Uterine smooth muscle cell (primary cell): ENCODE measurements around the gene IVNS1ABP. TPM values are rescaled to one million over a fixed set of nuclear protein-coding genes. Genes with fewer than 3 reads are reported as not detected.

Experiments used
- total RNA-seq: library from RNA; depleted of rRNA; stranded (reverse); fragments of >200 nt; gene quantifications from 2 replicates; pipeline ENCODE4 v1.2.3, GENCODE V29; 2014

IVNS1ABP gene
- 47.8 and 50.0 TPM in 2 replicates for total RNA-seq

DNA sequence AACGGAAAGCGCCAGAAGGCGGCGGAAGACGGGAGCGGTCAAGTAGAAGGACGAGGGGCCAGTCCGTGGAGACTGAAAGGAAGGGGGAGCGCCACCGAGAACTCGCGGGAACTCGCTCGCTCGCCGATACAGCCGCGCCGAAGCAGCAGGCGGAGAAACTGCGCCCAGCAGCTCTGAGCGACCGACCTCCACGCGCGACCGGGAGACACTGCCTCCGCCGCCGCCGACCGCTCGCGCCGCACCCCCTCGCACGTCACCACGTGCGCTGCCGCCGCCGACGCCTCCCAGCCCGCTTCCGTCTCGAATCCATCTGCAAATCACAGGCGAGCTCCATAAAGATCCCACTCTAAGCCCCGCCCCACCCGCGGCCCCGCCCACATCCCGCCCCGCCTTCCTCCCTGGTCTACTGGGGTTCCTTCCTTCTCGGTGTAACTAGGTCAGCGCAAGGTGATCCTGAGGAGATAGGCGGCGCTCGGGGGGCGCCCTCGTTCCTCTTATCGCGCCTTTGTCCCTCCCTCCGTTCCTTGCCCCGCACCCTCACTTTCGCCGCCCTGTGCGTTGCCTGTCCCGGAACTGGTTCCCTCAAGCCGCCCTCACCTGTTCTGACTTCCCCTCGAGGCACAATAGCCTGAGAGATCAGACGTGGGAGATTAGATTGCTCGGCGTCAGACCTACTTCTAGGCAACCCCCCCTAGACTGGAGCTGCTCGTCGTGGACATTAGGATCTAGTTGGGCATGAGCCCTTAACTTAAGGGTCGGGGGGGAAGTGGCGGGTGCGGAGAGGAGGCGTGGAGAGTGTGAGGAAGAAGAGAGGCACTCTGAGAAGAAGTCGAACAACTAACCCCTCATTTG lies at the start of gene IVNS1ABP:
IVNS1ABP (minus strand) TSS at position 210 of the 852 bp plus-strand sequence. CDS start 7,750 bp downstream, outside the sequence.

Other genes with a start within 250 kb of the IVNS1ABP start
- 24.7 and 28.0 TPM in 2 replicates for gene TRMT1L, start 160.3 kb downstream of the IVNS1ABP start, total RNA-seq
- 4.6 and 8.9 TPM in 2 replicates for gene SWT1, start 160.1 kb downstream of the IVNS1ABP start, total RNA-seq